Small intestine (tissue), 7 donors: ENCODE data around the gene AZGP1. TPM values are rescaled to one million over a fixed set of nuclear protein-coding genes. Genes with fewer than 3 reads are reported as not detected.
"Not testable (repeated sequence)": the region's sequence is repeated elsewhere in the genome, so short reads cannot be mapped to it uniquely, and the experiment has no call there.

Experiments used
- DNase-seq, 2 donors: peaks; one replicate each; pipeline versions ENCODE4 v3.0.0 to v3.0.0-alpha.2; 2013
- FAIRE-seq: peaks from 2 replicates; lab custom pipeline; 2012; peaks lifted over from hg19 to GRCh38; lab: Jason Lieb, UNC
- H3K27ac ChIP-seq, 3 donors: one replicate each; pipeline ENCODE4 v1.5.1; 2013; ENCODE audit warnings: low read length in 2 of 3, mild to moderate bottlenecking in 2 of 3, control low read depth in 1 of 3, inconsistent platforms in 1 of 3, low read depth in 1 of 3, moderate library complexity in 1 of 3
- H3K27me3 ChIP-seq, 3 donors: one replicate each; pipeline ENCODE4 v1.6.1; 2013; ENCODE audit warnings: low read length in 3 of 3, inconsistent platforms in 1 of 3; ENCODE audit not compliant: control insufficient read depth in 3 of 3, insufficient read depth in 3 of 3
- H3K36me3 ChIP-seq, 3 donors: one replicate each; pipeline ENCODE4 v1.6.1; 2013; ENCODE audit warnings: low read length in 3 of 3, inconsistent platforms in 1 of 3, low read depth in 1 of 3, mild to moderate bottlenecking in 1 of 3, moderate library complexity in 1 of 3; ENCODE audit not compliant: control insufficient read depth in 3 of 3, insufficient read depth in 2 of 3
- H3K4me1 ChIP-seq, 3 donors: one replicate each; pipeline ENCODE4 v1.6.1; 2013; ENCODE audit warnings: low read length in 2 of 3, inconsistent platforms in 1 of 3, low read depth in 1 of 3, mild to moderate bottlenecking in 1 of 3, moderate library complexity in 1 of 3; ENCODE audit not compliant: control insufficient read depth in 3 of 3, insufficient read depth in 2 of 3
- H3K4me3 ChIP-seq, 3 donors: one replicate each; pipeline ENCODE4 v1.5.1; 2013; ENCODE audit warnings: low read length in 3 of 3, control low read depth in 1 of 3, inconsistent platforms in 1 of 3, low read depth in 1 of 3, mild to moderate bottlenecking in 1 of 3, moderate library complexity in 1 of 3
- H3K9me3 ChIP-seq, 2 donors: one replicate each; pipeline ENCODE4 v1.6.1; 2013; ENCODE audit warnings: low read depth in 1 of 2, low read length in 1 of 2; ENCODE audit not compliant: control insufficient read depth in 2 of 2, insufficient read depth in 1 of 2
- WGBS, 3 donors: extraction: QIAGEN DNeasy Blood & Tissue Kit; methylation state at CpG; one replicate each; pipeline ENCODE4 v1.1.7; 2013; 5-methylcytosine and 5-hydroxymethylcytosine counted together
- polyA plus RNA-seq, 4 donors: library from polyadenylated mRNA; stranded (reverse) in 3 of 4; unstranded in 1 of 4; fragments of 200-250 nt in 3 of 4; fragments of 120-200 nt in 1 of 4; gene quantifications; one replicate each; pipeline versions ENCODE4 v1.2.1 to v1.2.3, GENCODE V29; 2013
- donor health status: healthy with polysubstance abuse.
- donor health status: control.
- donor health status: control.
- donor health status: Bipolar disorder and iron deficiency.
- donor health status: healthy.

The AZGP1 gene
- polyA plus RNA-seq, 4 donors: 8.3 to 62.4 (median 33.9) TPM

DNA sequence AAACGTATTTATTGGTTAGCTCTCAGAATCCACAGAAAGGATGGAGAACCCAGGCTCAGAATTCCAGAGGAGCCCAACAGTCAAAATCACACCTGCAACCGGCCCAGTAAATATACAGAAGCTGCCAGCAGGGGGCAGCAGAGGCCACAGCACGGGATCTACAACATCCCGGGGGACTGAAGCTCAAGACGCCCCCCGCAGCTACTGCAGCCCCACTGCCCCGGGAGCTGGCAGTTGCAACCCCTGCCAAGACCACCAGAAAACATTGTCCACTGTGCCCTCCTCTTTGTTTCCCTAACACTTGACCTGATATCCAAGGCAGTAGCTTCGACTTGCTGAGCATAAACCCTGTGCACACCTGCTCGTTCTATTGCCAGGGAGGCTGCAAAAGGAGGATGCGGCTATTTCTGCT lies 4.0 kb upstream of the AZGP1 start:
- not testable (repeated sequence) for H3K27ac ChIP-seq, FAIRE-seq, H3K4me1 ChIP-seq, H3K27me3 ChIP-seq, H3K36me3 ChIP-seq, H3K9me3 ChIP-seq, H3K4me3 ChIP-seq
- peak; percentile 16 to 31 for DNase-seq
- 7 to 13% (median 12%) methylated on average over 6 to 10 of the region's 10 CpGs for WGBS, 3 donors

DNA sequence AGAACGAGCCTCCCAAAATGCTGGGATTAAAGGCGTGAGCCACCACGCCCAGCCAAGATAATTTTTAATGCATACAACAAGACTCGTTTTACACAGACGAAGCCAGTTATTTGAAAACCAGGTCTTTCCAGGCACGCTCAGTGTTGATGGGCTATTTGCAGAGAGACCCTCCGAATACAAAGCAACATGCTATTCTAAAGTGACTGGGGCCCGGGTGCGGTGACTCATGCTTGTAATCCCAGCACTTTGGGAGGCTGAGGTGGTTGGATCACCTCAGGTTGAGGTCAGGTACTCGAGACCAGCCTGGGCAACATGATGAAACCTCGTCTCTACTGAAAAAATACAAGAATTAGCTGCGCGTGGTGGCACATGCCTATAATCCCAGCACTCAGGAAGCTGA lies 795 bp upstream of the AZGP1 start:
- no peaks in the 10 kb centered on the region for H3K9me3 ChIP-seq
- no peak overlapping the region for H3K4me3 ChIP-seq
- 31 to 76% (median 48%) methylated on average over 13 of the region's 13 CpGs for WGBS, 3 donors
- DNase-seq (no peak), FAIRE-seq (no peak)
- no peak overlapping the region for H3K27ac ChIP-seq
- H3K27me3 ChIP-seq: no peaks in the 10 kb centered on the region
- no peaks in the 10 kb centered on the region for H3K4me1 ChIP-seq
- H3K36me3 ChIP-seq: no peaks in the 10 kb centered on the region

DNA sequence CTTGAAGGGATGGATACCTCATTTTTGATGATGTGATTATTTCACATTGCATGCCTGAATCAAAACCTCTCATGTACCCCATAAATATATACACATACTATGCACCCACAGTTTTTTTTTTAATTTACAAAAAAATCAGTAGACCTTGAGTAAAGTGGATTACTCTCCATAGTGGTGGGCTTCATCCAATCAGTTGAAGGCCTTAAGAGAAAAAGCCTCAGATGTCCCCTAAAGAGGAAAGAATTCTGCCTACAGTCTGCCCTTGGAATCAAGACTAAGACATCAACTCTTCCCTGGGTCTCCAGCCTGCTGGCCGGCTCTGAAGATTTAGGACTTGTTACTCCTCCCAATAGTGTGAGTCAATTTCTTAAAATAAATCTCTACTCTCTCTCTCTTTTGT lies 1.1 kb downstream of the AZGP1 start:
- H3K27ac ChIP-seq: no peak overlapping the region
- H3K27me3 ChIP-seq: no peaks in the 10 kb centered on the region
- no peaks in the 10 kb centered on the region for H3K36me3 ChIP-seq
- no peaks in the 10 kb centered on the region for H3K9me3 ChIP-seq
- H3K4me3 ChIP-seq: no peak overlapping the region
- FAIRE-seq (no peak), DNase-seq (no peak)
- H3K4me1 ChIP-seq: no peaks in the 10 kb centered on the region
- 72 to 84% (median 84%) methylated on average over 1 of the region's 1 CpG for WGBS, 3 donors

DNA sequence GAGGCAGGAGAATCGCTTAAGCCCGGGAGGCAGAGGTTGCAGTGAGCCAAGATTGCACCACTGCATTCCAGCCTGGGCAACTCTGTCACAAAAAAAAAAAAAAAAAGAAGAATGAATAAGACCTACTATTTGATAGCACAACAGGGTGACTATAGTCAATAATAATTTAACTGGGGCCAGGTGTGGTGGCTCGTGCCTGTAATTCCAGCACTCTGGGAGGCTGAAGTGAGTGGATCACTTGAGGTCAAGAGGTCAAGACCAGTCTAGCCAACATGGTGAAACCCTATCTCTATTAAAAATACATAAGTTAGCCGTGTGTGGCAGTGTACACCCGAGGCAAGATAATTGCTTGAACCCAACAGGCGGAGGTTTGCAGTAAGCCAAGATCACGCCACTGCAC lies 2.0 kb downstream of the AZGP1 start:
- H3K9me3 ChIP-seq, FAIRE-seq, H3K36me3 ChIP-seq, DNase-seq, H3K4me3 ChIP-seq, H3K27ac ChIP-seq, H3K27me3 ChIP-seq, H3K4me1 ChIP-seq: not testable (repeated sequence)
- WGBS, 3 donors: 66 to 84% (median 79%) methylated on average over 7 of the region's 7 CpGs

DNA sequence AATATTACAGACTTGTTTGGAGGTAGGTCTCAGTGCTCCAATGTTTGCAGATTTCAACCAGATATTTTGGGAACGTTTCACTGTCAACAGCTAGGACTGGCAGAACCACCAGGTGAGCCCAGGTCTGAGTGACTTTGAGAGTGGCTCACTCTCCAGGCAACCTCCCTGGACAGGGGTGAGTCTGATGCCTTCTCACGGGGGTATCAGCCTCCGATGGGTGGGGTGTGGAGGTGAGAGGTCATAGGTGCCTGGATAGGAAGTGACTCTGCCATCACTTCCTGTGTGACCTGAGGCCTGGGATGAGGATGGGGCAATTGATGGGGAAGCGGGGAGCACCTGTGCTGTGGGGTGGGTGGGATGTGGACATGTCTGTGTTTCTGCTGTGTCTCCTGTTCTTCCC lies 4.6 kb downstream of the AZGP1 start:
- Histone ChIP-seq H3K4me1 (no peaks in the 10 kb centered on the region), H3K4me3 (no peak overlapping the region), H3K9me3 (no peaks in the 10 kb centered on the region), H3K36me3 (no peaks in the 10 kb centered on the region), H3K27me3 (no peaks in the 10 kb centered on the region), H3K27ac (no peak overlapping the region)
- no peak for DNase-seq
- no peak for FAIRE-seq
- WGBS, 3 donors: 70 to 74% (median 73%) methylated on average over 4 of the region's 4 CpGs

DNA sequence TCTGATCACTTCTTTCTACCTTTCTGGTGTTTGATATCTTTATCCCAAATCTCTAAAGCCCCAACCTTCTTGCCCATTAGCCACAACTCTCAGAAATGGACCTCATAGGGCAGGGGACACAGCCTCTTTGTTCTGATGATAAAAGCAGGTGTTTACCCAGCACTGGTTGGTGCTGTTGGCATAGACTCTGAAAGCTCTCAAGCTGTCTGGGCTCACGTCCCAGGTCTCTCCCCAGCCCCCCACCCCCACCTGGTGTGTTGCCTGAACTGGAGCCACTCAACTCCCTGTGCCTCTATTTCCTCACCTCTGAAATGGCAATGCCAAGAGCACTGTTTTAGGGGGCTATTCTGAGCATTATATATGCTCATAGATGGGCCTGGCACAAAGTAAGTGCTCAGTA lies 6.0 kb downstream of the AZGP1 start:
- DNase-seq, H3K4me3 ChIP-seq, FAIRE-seq, H3K36me3 ChIP-seq, H3K9me3 ChIP-seq, H3K27me3 ChIP-seq, H3K4me1 ChIP-seq, H3K27ac ChIP-seq: not testable (repeated sequence)
- WGBS, 3 donors: 0 to 16% (median 6%) methylated on average over 1 of the region's 1 CpG

DNA sequence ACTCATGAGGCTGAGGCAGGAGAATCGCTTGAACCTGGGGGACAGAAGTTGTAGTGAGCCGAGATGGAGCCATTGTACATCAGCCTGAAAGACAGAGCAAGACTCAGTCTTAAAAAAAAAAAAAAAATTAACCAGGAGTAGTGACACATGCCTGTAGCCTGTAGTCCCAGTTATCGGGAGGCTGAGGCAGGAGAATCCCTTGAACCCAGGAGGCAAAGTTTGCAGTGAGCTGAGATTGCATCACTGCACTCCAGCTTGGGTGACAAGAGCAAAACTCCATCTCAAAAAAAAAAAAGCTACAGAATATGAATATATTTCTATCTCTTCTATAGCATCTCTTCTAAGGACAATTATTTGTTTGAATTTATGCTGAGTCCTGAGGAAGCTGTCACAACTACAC lies 6.5 kb downstream of the AZGP1 start:
- DNase-seq (no peak), FAIRE-seq (no peak)
- Histone ChIP-seq H3K4me3 (no peak overlapping the region), H3K4me1 (no peaks in the 10 kb centered on the region), H3K27me3 (peaks cover 0 to 2% (median 0%) of the 10 kb centered on the region in 3 donors), H3K36me3 (no peaks in the 10 kb centered on the region), H3K9me3 (no peaks in the 10 kb centered on the region), H3K27ac (no peak overlapping the region)
- WGBS, 3 donors: 93 to 96% (median 94%) methylated on average over 3 of the region's 3 CpGs

DNA sequence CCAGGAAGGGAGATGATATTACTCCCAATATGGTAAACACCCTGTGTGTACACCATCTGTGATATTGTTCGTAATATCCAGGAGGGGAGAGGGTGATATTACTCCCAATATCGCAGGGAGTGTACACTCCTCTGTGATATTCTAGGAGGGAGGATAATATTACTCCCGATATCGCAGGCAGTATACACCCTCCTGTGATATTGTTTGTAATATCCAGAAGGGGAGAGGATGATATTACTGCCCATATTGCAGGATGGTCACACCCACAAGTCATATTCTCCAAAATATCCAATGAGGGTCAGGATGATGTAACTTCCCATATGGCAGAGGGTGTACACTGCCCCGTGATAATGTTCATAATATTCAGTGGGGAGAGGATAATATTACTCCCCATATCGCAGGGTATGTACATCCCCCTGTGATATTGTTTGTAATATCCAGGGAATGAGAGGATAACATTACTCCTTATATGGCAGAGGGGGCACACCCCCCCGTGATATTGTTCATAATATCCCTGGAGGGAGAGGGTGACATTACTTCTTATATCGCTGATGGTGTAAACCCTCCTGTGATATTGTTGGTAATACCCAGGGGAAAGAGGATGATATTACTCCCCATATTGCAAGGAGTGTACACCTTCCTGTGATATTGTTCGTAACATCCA lies 17.1 kb downstream of the AZGP1 start:
- H3K36me3 ChIP-seq: no peaks in the 10 kb centered on the region
- 71 to 83% (median 75%) methylated on average over 9 of the region's 9 CpGs for WGBS, 3 donors
- FAIRE-seq: no peak
- DNase-seq: no peak
- no peak overlapping the region for H3K4me3 ChIP-seq
- no peaks in the 10 kb centered on the region for H3K4me1 ChIP-seq
- no peaks in the 10 kb centered on the region for H3K9me3 ChIP-seq
- H3K27me3 ChIP-seq: peaks cover 0 to 5% (median 4%) of the 10 kb centered on the region in 3 donors
- no peak overlapping the region for H3K27ac ChIP-seq

DNA sequence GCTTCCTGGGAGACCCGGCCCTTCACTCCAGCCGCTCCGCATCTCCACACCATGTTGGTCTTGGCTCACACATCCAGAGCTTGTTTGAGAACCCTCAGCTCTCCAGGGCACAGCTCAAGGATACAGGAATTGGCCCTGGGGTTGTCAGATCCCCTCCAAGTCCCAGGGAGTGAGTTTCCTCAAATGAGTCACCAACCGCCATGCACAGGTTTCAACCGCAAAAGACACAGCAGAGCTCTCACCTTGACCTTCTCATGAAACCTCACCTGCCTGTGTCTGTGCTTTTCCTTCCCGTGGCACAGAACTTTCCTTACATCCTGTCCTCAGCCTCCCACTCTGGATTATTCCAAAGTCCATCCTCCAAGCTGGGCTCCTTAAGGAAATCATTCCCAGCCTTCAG lies 20.6 kb downstream of the AZGP1 start:
- Histone ChIP-seq H3K27me3 (peaks cover 0 to 3% (median 0%) of the 10 kb centered on the region in 3 donors), H3K27ac (no peak overlapping the region), H3K4me1 (peaks cover 0 to 2% (median 0%) of the 10 kb centered on the region in 3 donors), H3K4me3 (no peak overlapping the region), H3K36me3 (no peaks in the 10 kb centered on the region), H3K9me3 (peaks cover 0 to 9% of the 10 kb centered on the region in 2 donors)
- DNase-seq (peak in 1 of 2 donors; percentile 29), FAIRE-seq (no peak)
- WGBS, 3 donors: 50 to 76% (median 56%) methylated on average over 6 of the region's 6 CpGs
